Uterus (tissue), 4 donors: ENCODE measurements around the gene SLC2A10. TPM values are rescaled to one million over a fixed set of nuclear protein-coding genes. Genes with fewer than 3 reads are reported as not detected.

Experiments used
- DNase-seq, 2 donors: peaks; one replicate each; pipeline ENCODE4 v3.0.0-alpha.2; 2019 to 2020
- H3K27ac ChIP-seq, 2 donors: fragments of 200-600 bp; sonication (generic); 1 replicate in 1 of 2; 2 replicates in 1 of 2; pipeline ENCODE4 v1.5.1; 2016 to 2018
- H3K27me3 ChIP-seq, 2 donors: fragments of 200-600 bp; sonication (generic); one replicate each; pipeline ENCODE4 v1.5.1; 2018 to 2019; ENCODE audit warnings: control low read depth in 1 of 2
- H3K36me3 ChIP-seq, 2 donors: fragments of 200-600 bp; sonication (generic); one replicate each; pipeline ENCODE4 v1.5.1; 2019; ENCODE audit warnings: control low read depth in 1 of 2
- H3K4me1 ChIP-seq, 2 donors: fragments of 200-600 bp; sonication (generic); one replicate each; pipeline ENCODE4 v1.5.1; 2018 to 2019; ENCODE audit warnings: control low read depth in 1 of 2
- H3K4me3 ChIP-seq, 2 donors: fragments of 200-600 bp; sonication (generic); 1 replicate in 1 of 2; 2 replicates in 1 of 2; pipeline ENCODE4 v1.5.1; 2018 to 2019; ENCODE audit warnings: mild to moderate bottlenecking in 1 of 2
- H3K9me3 ChIP-seq, 2 donors: fragments of 200-600 bp; sonication (generic); one replicate each; pipeline ENCODE4 v1.5.1; 2019; ENCODE audit warnings: control low read depth in 1 of 2
- CTCF ChIP-seq, 4 experiments: fragments of 200-600 bp in 2 of 4; fragments of 450-650 bp in 2 of 4; sonication (generic) in 2 of 4; IDR thresholded peaks; one replicate each; pipeline ENCODE4 v1.5.1; 2016 to 2019; ENCODE audit warnings: antibody characterized with exemption in 4 of 4, mild to moderate bottlenecking in 2 of 4, moderate library complexity in 1 of 4
- POLR2A ChIP-seq, 2 donors: fragments of 450-650 bp; IDR thresholded peaks; one replicate each; pipeline ENCODE4 v1.6.1; 2016; ENCODE audit warnings: antibody characterized with exemption in 2 of 2, mild to moderate bottlenecking in 1 of 2, moderate library complexity in 1 of 2
- intact Hi-C: fragments of 100-400 bp; cut with DNase I; formaldehyde crosslinking; loops from one replicate; pipeline ENCODE4 v1.15.1; 2023; ENCODE audit warnings: low total_unique reads
- total RNA-seq, 4 donors: library from RNA; depleted of rRNA in 3 of 4; stranded (reverse); fragments of >200 nt in 3 of 4; gene quantifications; one replicate each; pipeline versions ENCODE4 v1.1.0 to v1.2.4, GENCODE V29; 2014 to 2023
- donor health status: DM: yes; HTN: yes; CAD: no.

The SLC2A10 gene
- total RNA-seq, 4 donors from 2014 or later, result 1.3 to 32.3 (median 12.6) TPM

DNA sequence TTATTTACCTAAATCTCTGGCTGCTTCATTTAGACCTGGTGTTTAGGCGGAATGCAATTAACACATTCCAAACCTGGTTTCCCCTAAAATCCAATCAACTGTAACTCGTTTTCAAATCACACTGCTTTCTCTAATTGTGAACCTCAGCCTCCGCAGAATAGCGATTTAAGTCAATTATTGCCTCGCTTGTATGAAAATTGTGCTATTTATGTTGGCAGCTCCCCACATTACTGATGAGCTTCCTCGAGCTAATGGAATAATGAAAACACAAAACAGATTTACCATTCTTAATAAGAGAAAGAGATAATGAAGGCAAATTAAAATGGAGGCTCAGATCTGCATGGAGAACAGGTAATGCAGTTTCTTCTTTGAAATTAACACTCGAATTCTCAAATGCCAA, 67.9 kb downstream of the SLC2A10 start:
- H3K9me3 ChIP-seq, result no peaks in the 10 kb centered on the region
- no peaks in the 10 kb centered on the region for H3K27me3 ChIP-seq
- TF ChIP-seq POLR2A (IDR thresholded peaks at IDR 0.05) (no peak), CTCF (IDR thresholded peaks at IDR 0.05) (no peak)

DNA sequence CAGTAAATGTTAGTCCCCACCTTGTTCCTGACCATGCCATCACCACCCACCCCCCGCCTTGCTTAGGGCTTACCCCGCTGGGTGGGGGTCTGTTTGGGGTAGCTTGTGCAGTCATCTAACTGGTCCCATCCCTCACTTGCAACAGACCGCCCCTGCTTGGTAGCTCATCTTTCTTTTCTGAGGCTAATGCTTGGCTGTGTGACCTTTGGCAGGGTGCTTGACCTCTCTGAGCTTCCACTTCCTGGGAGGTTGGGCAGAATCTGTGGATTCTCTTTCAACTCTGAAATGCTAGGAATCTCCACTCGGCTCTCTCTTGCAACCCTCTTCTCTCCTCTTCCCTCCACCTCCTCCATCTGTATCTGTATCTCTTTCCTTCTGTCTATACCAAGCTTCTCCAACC, 70.4 kb downstream of the SLC2A10 start:
- intact Hi-C loops, result no loop called here
- no peaks in the 10 kb centered on the region for H3K4me1 ChIP-seq
- no peak overlapping the region for H3K4me3 ChIP-seq
- no peaks in the 10 kb centered on the region for H3K9me3 ChIP-seq
- no peaks in the 10 kb centered on the region for H3K36me3 ChIP-seq
- H3K27me3 ChIP-seq, result no peaks in the 10 kb centered on the region
- no peak overlapping the region for H3K27ac ChIP-seq
- TF ChIP-seq POLR2A (IDR thresholded peaks at IDR 0.05) (no peak), CTCF (IDR thresholded peaks at IDR 0.05) (no peak)
- no peak for DNase-seq

More for the DNA sequence above, 67.9 kb downstream of the SLC2A10 start:
- no peak for DNase-seq
- H3K36me3 ChIP-seq, result no peaks in the 10 kb centered on the region
- H3K4me1 ChIP-seq, result no peaks in the 10 kb centered on the region
- H3K4me3 ChIP-seq, result no peak overlapping the region
- intact Hi-C loops, result no loop called here
- no peak overlapping the region for H3K27ac ChIP-seq

DNA sequence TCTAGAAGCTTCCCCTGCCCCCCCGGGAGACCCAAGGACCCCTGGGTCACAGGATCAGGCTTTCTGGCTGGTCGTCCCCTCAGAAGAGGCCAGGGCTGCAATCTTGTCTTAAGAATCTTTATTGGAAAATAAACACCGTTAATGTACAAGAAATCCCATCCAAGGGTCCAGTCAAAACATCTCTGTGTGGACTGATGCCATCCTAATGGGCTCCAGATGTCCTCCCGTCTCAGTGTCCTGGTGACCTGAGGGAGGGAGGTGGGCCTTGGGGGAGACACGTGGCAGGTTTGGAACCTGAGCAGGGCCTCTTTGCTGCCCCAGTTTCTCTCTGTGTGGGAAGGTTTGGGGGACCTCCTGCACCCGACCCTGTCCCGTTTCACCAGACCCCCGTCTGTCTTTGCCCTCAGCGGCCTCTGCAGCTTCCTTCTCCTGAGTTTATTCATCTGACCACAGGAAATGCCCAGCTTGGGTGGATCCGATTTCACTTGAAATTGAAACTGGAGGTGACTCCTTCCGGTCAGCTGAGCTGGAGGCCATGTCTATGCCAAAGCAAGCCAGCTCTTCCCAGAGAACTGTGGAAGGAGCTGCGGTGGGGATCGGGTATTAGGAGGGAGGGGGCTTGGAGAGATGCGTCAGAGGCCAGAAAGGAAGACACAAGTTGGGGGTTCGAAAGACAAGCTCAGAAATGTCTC, 75.1 kb downstream of the SLC2A10 start:
- Histone ChIP-seq H3K27me3 (no peaks in the 10 kb centered on the region), H3K36me3 (no peaks in the 10 kb centered on the region), H3K9me3 (no peaks in the 10 kb centered on the region), H3K4me3 (no peak overlapping the region), H3K27ac (peak overlapping the region in 1 of 2 donors; percentile 33), H3K4me1 (no peaks in the 10 kb centered on the region)
- TF ChIP-seq POLR2A (IDR thresholded peaks at IDR 0.05) (no peak), CTCF (IDR thresholded peaks at IDR 0.05) (no peak)
- intact Hi-C loops, result no loop called here
- peak in 1 of 2 donors; percentile 15 for DNase-seq

Other genes starting within 250 kb of the SLC2A10 start
- 10 to 100 TPM in 1 of 4 donors, 1 to 10 TPM in 3; 1.3 to 19.6 (median 5.8) TPM for gene ZNF334, start 196.1 kb upstream of the SLC2A10 start, total RNA-seq
- not detected for gene OCSTAMP, start 159.0 kb upstream of the SLC2A10 start, total RNA-seq
- gene SLC13A3, start 58.2 kb upstream of the SLC2A10 start, total RNA-seq, result 1 to 10 TPM in 2 of 4 donors, under 1 TPM in 1, not detected in 1; under 0.01 to 4.2 (median 4.2) TPM
- 10 to 100 TPM; 14.1 to 64.6 (median 40.2) TPM for gene TP53RK, start 20.2 kb upstream of the SLC2A10 start, total RNA-seq
- 10 to 100 TPM in 1 of 4 donors, 1 to 10 TPM in 3; 2.0 to 11.0 (median 5.6) TPM for gene EYA2, start 185.2 kb downstream of the SLC2A10 start, total RNA-seq